ENCODE data around the gene SH3PXD2A.

SH3PXD2A gene

DNA sequence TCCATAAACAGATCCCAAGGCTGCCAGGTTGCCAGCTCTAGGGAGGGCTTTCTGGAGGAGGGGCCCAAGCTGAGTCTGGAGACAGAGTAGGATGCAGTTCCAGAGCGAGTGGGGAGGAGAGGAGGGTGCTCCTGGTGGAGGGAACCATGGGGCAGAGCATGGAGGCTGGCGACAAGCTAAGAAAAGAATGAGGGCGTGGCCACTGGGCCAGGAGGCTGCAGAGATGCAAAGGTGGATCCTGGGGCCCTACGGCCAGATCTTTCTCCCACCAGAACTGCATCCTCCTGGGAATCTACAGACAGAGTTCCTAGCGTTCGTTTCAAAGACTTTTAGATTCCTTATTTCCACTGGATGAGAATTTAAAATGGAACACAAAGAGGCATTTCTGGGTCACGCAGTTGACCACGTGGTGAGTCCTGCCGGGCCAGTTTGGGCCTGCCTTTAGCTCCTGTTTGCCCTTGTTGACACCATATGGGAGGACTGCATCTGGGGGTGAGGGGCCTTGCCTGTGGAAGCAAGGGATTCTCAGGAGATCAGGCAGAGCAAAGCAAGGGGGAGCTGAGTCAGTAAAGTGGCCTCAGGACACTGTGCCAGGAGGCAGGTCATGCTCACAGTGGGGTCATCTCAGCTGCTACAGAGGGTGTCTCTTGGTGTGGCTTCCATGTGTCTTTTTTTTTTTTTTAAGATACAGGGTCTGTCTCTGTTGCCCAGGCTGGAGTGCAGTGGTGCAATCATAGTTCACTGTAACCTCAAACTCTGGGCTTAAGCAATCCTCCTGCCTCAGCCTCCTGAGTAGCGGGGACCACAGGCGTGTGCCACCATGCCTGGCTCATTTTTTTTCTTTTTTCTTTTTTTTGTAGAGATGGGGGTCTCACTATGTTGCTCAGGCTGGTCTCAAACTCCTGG, 137.8 kb downstream of the SH3PXD2A start:
- no peak for DNase-seq

- no peak for DNase-seq
Measured at GRCh38 chr10:103716206-103717160, 138.9 kb downstream of the SH3PXD2A start.

- DNase-seq: no peak
Measured at GRCh38 chr10:103715430-103715829, 139.9 kb downstream of the SH3PXD2A start.

GRCh38 chr10:103714232-103714891, 141.0 kb downstream of the SH3PXD2A start:
- no peak for DNase-seq

DNA sequence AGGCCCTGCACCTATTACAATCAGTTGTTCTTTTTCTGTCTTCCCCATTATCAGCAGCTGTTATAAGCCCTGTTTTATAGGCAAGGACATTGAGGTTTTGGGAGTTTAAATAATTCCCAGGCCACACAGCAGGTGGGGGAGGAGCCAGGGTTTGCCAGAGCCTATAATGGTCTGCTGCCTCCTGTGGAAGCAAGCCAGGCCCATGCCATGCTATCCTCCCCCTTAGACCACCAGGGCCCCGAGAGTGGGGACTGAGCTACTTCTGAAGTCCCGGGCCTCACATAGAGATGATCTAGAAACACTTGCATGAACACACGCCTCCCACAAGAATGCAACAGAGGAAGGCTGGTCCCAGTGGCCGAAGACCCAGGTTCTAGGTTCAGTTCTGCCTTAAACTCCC, 141.7 kb downstream of the SH3PXD2A start:
- DNase-seq: no peak

- peak; percentile 80 for DNase-seq
Measured at GRCh38 chr10:103712898-103713498, 142.4 kb downstream of the SH3PXD2A start.

GRCh38 chr10:103712146-103712545, 143.2 kb downstream of the SH3PXD2A start:
- DNase-seq: no peak

GRCh38 chr10:103711351-103711994, 143.9 kb downstream of the SH3PXD2A start:
- no peak for DNase-seq

DNA sequence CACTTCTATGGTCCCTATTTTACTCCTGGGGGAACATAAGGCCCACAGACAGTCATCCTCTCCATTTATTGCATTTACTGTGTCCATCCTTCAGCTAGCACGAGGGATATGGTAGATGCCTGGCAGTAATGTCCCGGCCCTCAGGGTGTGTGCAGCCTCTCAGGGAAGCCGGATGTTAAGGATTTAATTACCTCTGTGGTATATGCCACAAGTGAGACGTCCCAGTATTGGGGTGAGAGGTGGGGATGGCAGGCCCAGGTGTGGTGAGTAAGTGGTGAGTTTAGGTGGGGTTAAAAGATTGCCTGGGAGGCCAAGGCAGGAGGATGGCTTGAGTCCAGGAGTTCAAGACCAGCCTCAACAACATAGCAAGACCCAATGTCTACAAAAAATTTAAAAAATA, 144.9 kb downstream of the SH3PXD2A start:
- no peak for DNase-seq

GRCh38 chr10:103709341-103709920, 145.9 kb downstream of the SH3PXD2A start:
- no peak for DNase-seq

GRCh38 chr10:103708627-103709288, 146.6 kb downstream of the SH3PXD2A start:
- DNase-seq: no peak

GRCh38 chr10:103707956-103708626, 147.3 kb downstream of the SH3PXD2A start:
- no peak for DNase-seq

DNA sequence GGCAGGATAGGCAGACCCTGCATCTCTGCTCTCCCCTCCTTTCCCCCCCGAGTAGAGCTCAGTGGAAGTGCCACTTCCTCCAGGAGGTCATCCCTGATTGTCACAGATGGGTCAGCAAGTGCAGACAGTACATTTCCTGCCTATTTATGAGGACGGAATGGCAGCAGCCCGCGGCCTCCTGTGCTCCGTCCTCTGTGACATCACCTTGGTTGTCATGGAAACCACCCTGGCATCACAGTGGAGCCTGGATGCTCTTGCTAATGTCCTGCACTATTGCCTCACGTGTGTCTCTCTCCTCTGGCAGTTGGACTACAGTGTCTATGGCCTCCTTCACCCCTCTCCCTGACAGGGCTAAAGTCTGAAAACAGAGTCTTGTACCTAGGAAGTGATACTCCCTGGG, 148.6 kb downstream of the SH3PXD2A start:
- DNase-seq: no peak

- no peak for DNase-seq
Measured at GRCh38 chr10:103706047-103706446, 149.3 kb downstream of the SH3PXD2A start.

- no peak for DNase-seq
Measured at GRCh38 chr10:103703941-103704919, 151.1 kb downstream of the SH3PXD2A start.

DNA sequence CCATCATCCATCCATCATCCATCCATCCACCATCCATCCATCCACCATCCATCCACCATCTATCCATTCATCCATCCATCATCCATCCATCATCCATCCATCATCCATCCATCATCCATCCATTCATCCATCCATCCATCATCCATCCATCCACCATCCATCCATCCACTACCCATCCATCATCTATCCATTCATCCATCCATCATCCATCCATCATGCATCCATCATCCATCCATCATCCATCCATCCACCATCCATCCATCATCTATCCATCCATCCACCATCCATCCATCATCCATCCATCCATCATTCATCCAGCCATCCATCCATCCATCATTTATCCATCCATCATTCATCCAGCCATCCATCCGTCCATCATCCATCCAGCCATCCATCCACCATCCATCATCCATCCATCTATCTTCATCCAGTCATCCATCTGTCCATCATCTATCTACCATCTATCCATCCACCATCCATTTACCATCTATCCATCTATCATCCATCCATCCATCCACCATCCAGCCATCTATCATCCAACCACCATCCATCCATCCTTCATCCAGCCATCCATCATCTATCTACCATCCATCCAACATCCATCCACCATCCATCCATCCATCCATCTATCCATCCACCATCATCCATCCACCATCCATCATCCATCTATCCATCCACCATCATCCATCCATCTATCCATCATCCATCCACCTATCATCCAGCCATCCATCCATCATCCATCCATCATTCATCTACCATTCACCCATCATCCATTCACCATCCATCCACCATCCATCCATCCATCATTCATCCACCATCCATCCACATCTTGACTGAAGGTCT, 153.8 kb downstream of the SH3PXD2A start:
- no peak for DNase-seq

DNA sequence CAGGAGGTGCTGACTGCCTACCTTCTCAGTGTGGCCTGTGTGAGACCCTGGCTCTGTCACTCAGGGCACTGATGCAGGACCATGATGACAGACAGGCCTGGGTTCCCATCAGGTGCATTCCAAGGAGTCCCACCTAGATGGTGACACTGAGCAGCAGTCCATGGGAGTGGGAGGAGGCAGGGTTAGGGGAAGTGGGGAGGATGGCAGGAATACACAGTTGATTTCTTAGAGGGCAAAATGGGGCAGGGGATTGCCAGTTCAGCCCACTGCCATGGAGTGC, 155.0 kb downstream of the SH3PXD2A start:
- no peak for DNase-seq

GRCh38 chr10:103699611-103700435, 155.6 kb downstream of the SH3PXD2A start:
- DNase-seq: no peak
